Testis (tissue), 3 donors: ENCODE measurements around the gene MAPKBP1. TPM values are rescaled to one million over a fixed set of nuclear protein-coding genes. Genes with fewer than 3 reads are reported as not detected.

ENCODE experiments used
- DNase-seq: peaks from one replicate; pipeline ENCODE4 v3.0.0-alpha.2; 2019
- H3K27ac ChIP-seq, 2 donors: fragments of 200-600 bp; sonication (generic); one replicate each; pipeline ENCODE4 v1.5.1; 2019
- H3K27me3 ChIP-seq: fragments of 200-600 bp; sonication (generic); one replicate; pipeline ENCODE4 v1.5.1; 2019
- H3K36me3 ChIP-seq: fragments of 200-600 bp; sonication (generic); one replicate; pipeline ENCODE4 v1.5.1; 2017; ENCODE audit warnings: low read depth; ENCODE audit errors: missing control alignments
- H3K4me1 ChIP-seq: fragments of 200-600 bp; sonication (generic); one replicate; pipeline ENCODE4 v1.5.1; 2019
- H3K4me3 ChIP-seq, 2 donors: fragments of 200-600 bp; sonication (generic); one replicate each; pipeline ENCODE4 v1.5.1; 2017 to 2019
- H3K9me3 ChIP-seq: fragments of 200-600 bp; sonication (generic); one replicate; pipeline ENCODE4 v1.5.1; 2017
- CTCF ChIP-seq, 3 experiments: fragments of 450-650 bp in 2 of 3; fragments of 200-600 bp in 1 of 3; sonication (generic) in 1 of 3; IDR thresholded peaks; one replicate each; pipeline ENCODE4 v1.5.1; 2016 to 2019; ENCODE audit warnings: antibody characterized with exemption in 3 of 3, mild to moderate bottlenecking in 2 of 3, moderate library complexity in 1 of 3
- POLR2A ChIP-seq: fragments of 450-650 bp; IDR thresholded peaks from one replicate; pipeline ENCODE4 v1.6.1; 2017; ENCODE audit warnings: antibody characterized with exemption, mild to moderate bottlenecking, moderate library complexity
- WGBS, 2 donors: methylation state at CpG; one replicate each; pipeline ENCODE4 v1.1.5; 2018; 5-methylcytosine and 5-hydroxymethylcytosine counted together
- intact Hi-C: fragments of 100-400 bp; cut with DNase I; formaldehyde crosslinking; loops from one replicate; pipeline ENCODE4 v1.15.1; 2023; ENCODE audit warnings: low total_unique reads
- polyA plus RNA-seq: library from polyadenylated mRNA; stranded (reverse); fragments of 350-450 nt; fragmentation: Illumina TruSeq; extraction: RNeasy Lipid Tissue Mini Kit (QIAGEN cat#74804); gene quantifications from one replicate; pipeline ENCODE4 v1.2.3, GENCODE V29; 2014; ENCODE audit warnings: low read depth, low replicate concordance; ENCODE audit not compliant: insufficient read depth
- total RNA-seq, 2 donors: library from RNA; depleted of rRNA; stranded (reverse); fragments of >200 nt; gene quantifications; one replicate each; pipeline ENCODE4 v1.2.3, GENCODE V29; 2016

MAPKBP1 gene
- total and polyA plus RNA-seq, 3 donors from 2014 or later: 76.2 to 159 (median 156) TPM

GRCh38 chr15:41866872-41867579, 92.7 kb downstream of the MAPKBP1 start:
- no peaks in the 10 kb centered on the region for H3K36me3 ChIP-seq
- DNase-seq: no peak
- intact Hi-C loops: no loop called here
- H3K4me3 ChIP-seq: no peak overlapping the region
- TF ChIP-seq CTCF (IDR thresholded peaks at IDR 0.05) (no peak), POLR2A (no peak)
- 77 to 93% methylated on average over 5 to 19 of the region's 25 CpGs for WGBS, 2 donors
- H3K27ac ChIP-seq: no peak overlapping the region
- no peaks in the 10 kb centered on the region for H3K27me3 ChIP-seq
- no peaks in the 10 kb centered on the region for H3K9me3 ChIP-seq
- H3K4me1 ChIP-seq: no peaks in the 10 kb centered on the region

- no peaks in the 10 kb centered on the region for H3K9me3 ChIP-seq
- DNase-seq: no peak
- H3K4me1 ChIP-seq: no peaks in the 10 kb centered on the region
- no peak overlapping the region for H3K4me3 ChIP-seq
- H3K36me3 ChIP-seq: no peaks in the 10 kb centered on the region
- intact Hi-C loops: no loop called here
- TF ChIP-seq CTCF (IDR thresholded peaks at IDR 0.05): no peak
- no peak for TF ChIP-seq POLR2A
- H3K27ac ChIP-seq: no peak overlapping the region
- WGBS, 2 donors: 97 to 98% methylated on average over 11 to 14 of the region's 15 CpGs
- H3K27me3 ChIP-seq: no peaks in the 10 kb centered on the region
Observed at GRCh38 chr15:41868321-41868720, 94.0 kb downstream of the MAPKBP1 start.

GRCh38 chr15:41869770-41870688, 95.7 kb downstream of the MAPKBP1 start:
- Histone ChIP-seq H3K4me3 (no peak overlapping the region), H3K9me3 (no peaks in the 10 kb centered on the region), H3K27ac (no peak overlapping the region), H3K36me3 (no peaks in the 10 kb centered on the region), H3K27me3 (no peaks in the 10 kb centered on the region), H3K4me1 (no peaks in the 10 kb centered on the region)
- intact Hi-C loops: no loop called here
- TF ChIP-seq CTCF (IDR thresholded peaks at IDR 0.05): no peak
- no peak for TF ChIP-seq POLR2A
- no peak for DNase-seq
- WGBS, 2 donors: 88 to 91% methylated on average over 19 to 42 of the region's 42 CpGs

- no peak for DNase-seq
Observed at GRCh38 chr15:41870689-41871081, 96.4 kb downstream of the MAPKBP1 start.

GRCh38 chr15:41871175-41871905, 97.1 kb downstream of the MAPKBP1 start:
- Histone ChIP-seq H3K36me3 (no peaks in the 10 kb centered on the region), H3K4me1 (no peaks in the 10 kb centered on the region), H3K27me3 (no peaks in the 10 kb centered on the region), H3K9me3 (no peaks in the 10 kb centered on the region), H3K4me3 (no peak overlapping the region), H3K27ac (no peak overlapping the region)
- no peak for DNase-seq
- no peak for TF ChIP-seq POLR2A
- no peak for TF ChIP-seq CTCF (IDR thresholded peaks at IDR 0.05)
- intact Hi-C loops: no loop called here
- WGBS, 2 donors: 92 to 94% methylated on average over 16 to 19 of the region's 19 CpGs

More at GRCh38 chr15:41870689-41871081, 96.4 kb downstream of the MAPKBP1 start:
- no peak overlapping the region for H3K4me3 ChIP-seq
- intact Hi-C loops: no loop called here
- no peaks in the 10 kb centered on the region for H3K4me1 ChIP-seq
- no peak for TF ChIP-seq POLR2A
- H3K27me3 ChIP-seq: no peaks in the 10 kb centered on the region
- 61 to 80% methylated on average over 7 to 9 of the region's 9 CpGs for WGBS, 2 donors
- no peaks in the 10 kb centered on the region for H3K9me3 ChIP-seq
- H3K36me3 ChIP-seq: no peaks in the 10 kb centered on the region
- no peak overlapping the region for H3K27ac ChIP-seq
